Right renal pelvis (tissue), 4 donors: Measurements from ENCODE around the gene GRIK1. TPM values are rescaled to one million over a fixed set of nuclear protein-coding genes. Genes with fewer than 3 reads are reported as not detected.

Source experiments
- DNase-seq, 4 donors: peaks; one replicate each; pipeline ENCODE4 v3.0.0-alpha.2; 2013; ENCODE audit warnings: low read depth in 4 of 4, low spot score in 3 of 4, missing footprints in 1 of 4
- polyA plus RNA-seq, 4 donors: library from polyadenylated mRNA; unstranded; fragments of 120-200 nt; gene quantifications; one replicate each; pipeline ENCODE4 v1.2.1, GENCODE V29; 2013; ENCODE audit not compliant: insufficient read length in 4 of 4

The GRIK1 gene
- polyA plus RNA-seq, 4 donors = 1.2 to 2.5 (median 1.4) TPM

DNA sequence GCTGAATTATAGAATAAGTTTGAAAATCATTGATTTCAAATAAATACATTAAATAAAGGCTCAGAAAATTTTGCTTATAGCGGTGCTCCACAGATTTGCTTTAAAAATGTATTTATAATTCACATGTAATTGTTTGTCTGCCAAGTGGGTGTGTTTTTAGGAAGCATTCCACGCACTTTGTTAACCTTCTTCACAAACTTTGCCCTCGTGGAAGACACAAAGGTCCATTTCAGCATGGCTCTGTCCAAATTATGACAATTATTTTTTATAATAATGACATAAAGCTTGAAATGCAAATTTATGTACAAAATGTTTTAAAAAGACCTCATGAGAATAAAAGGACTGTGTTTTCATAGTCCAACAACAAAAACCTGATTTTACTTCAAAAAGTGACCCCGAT, 146.1 kb downstream of the GRIK1 start:
- no peak for DNase-seq

DNA sequence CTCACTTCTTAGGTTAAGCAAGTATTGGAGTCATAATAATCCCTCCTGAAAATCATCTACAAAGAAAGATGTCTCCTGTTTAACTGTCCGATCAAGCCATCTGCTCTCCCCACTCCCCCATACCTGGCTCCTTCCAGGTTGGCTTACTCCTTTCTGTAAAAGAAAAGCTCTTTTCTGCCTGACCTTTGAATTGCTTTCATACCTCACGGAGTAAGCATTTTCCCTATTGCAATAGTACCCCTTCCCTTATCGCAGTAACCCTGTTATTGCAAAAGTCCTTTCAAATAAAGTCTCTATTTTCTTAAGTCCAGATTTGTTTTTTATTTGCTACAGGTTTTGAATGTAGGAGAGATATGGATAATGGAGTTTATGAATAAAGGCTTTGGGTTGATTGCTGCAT, 150.4 kb downstream of the GRIK1 start:
- no peak for DNase-seq

DNA sequence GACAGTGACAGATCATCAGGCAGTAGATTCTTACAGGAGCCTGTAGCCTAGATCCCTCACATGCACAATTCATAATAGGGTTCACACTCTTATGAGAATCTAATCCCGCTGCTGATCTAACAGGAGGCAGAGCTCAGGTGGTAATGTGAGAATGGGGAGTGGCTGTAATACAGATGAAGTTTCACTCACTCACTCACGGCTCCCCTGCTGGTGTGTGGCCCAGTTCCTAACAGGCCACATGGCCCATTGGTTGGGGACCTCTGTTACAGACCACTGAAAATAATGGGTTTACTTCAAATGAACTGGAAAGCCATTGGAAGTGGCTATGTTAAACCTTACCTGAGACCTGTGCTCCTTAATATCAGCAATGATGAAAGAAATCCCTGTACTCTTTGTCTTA, 151.0 kb downstream of the GRIK1 start:
- no peak for DNase-seq

DNA sequence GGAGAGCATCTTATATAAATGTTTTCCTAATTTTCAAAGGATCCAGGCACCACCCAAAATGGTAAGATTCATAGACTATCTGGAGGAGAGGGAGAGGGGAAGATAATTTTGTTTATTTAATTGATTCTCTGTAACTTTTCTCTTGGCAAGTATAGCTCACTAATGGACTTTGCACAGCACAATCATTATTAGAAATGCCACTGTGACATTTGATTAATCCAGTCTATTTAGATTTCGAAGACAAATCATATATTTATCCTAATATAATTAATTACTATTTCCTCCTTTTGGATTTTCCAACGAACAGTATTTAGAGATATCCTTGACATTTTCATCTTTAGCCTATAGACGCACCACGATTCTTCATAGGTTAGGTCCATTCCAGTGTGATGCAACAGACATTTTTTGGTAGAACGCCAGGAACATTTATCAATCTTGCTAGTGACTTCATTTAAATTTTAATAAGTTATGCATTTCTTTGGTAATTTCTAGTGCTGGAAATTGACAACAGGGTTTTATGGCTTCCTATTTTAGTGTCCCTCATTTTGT, 152.4 kb downstream of the GRIK1 start:
- DNase-seq = no peak

DNA sequence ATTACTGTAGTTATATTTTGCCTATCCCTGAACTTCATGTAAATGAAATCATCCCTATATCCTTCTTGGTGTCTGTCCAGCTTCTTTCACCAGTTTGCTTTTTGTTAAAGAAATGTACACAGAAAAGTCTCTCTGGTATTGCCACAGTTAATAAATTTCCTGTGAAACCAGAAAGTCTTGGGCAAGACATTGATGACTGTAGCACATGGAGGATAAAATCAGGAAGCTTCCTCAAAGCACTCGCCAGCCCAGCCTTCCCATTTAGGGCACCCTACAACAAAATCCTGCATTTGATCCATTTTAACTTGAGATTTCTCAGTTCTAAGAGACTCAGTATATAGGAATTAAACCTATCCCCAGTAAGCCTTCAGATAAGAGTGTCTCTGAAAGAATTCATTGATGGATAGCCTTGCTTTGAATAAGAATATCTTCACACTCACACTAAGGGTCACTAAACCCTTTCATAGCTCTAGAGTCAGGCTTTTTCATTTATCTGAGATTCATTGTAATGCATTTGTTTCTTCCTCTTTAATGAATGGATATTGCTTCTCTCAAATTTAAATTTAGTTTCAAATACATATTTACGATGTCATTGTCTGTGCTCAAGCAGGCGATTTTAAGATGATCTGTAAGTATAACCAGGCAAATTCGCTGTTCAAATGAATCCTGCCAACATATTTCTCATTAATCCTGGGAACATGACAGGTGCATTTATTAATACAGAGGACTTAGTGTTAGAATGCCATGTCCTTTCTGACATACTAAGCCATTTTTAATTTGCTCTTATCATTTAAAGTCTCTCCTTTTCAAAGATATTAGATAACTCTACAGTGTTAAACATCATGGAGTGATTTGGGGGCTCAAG, 153.1 kb downstream of the GRIK1 start:
- no peak for DNase-seq

DNA sequence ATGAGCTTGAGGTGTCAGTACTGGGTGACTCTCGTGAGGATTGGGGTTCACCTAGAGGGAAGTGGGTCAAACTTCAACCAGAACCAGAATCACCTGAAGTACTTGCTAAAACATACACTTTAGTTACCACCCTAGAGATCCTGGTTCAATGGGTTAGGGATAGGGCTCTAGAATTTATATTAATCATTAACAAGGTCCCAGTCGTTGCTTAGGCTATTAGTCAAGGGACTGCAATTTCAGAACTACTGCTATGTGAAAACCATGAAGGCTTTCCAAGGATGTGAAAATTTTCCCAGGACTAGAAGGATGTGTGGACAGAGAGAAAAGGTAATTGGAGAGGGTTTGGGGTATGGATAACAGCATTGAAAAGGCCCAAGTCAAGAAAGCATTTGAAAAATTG, 162.6 kb downstream of the GRIK1 start:
- DNase-seq = no peak

DNA sequence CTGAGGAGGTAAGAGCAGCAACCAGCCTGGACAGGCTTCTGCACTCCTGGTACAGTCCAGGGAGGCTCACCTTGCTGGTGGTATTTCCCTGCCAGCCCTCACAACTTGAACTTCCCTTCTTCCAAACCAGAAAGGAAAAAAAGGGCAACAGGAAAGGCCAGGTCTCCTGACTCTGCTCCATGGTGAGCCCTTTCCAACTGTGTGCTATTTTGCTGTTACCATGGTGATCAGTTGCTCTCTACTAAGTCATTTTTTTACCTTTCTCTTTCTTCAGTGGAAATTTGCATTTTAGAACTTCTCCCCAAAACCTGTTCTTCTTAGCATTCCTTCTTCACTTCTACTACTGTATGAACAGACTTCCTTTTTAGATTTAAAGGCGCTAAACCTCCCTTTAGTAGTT, 164.3 kb downstream of the GRIK1 start:
- DNase-seq = no peak

DNA sequence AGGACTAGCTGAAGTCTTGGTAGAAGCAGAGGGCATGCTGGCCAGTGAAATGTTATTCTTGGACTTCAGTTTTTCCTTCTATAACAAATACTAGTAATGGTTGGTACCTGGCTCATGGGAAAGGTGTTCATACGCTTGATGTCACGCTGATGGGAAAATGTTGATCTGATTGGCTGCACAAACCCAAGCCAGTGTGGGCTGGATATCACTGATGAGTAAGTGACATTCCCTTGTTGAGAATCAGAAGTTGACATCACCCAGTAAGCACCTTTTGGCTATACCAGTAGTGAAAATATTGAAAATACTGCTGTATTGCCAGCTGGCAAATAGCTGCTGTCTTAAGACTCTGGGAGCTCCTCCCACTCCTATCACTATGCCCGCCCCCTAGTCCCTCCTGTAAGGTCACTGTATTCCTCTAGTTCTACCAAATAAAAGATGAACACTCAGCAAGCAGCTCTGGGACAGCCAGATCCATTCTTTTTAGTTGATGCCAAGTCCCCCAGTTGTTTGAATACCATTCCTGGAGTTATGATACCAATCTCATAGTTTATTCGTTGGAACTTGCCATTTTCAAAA, 168.2 kb downstream of the GRIK1 start:
- DNase-seq = no peak

DNA sequence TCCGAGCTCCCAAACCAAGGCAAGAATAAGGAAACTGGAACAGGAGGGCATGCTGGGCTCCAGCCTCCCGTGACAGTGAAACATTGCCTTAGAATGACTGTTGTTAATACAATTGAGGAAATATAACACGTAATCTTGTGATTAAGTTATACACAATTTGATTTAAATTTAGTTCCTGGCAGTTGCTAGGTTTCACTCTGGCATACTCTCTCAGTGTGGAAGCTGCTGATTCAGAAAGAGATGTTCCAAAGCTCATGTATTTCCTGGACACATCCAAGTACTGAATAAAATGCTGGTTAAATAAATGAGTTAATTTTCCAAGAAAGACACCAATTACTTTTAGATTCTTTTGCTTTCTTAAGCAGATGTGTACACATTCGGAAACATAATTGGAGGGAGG, 176.1 kb downstream of the GRIK1 start:
- DNase-seq = no peak

DNA sequence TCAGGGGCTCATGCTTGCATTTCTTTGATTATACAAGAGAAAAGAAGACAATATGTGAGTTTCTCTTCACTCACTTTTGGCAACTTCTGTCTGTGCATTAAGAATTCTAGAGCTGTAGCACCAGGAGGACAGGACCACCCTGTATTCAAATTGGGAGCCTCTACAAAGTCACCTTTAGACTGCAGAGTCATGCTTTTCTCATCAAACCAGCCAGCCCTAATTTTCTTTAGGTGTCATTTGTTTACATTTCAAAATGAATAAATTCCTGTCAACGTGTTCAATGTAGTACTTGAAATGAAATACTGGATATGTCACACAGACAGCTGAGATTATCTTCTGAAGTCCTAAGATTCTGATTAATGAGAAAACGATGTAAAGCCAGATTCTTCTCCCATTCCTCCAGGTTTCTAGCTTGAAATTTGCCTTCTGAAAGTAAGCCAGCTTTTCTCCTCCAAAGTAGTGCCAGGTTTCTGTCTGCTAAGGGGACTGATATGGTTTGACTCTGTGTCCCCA, 177.2 kb downstream of the GRIK1 start:
- DNase-seq = no peak

DNA sequence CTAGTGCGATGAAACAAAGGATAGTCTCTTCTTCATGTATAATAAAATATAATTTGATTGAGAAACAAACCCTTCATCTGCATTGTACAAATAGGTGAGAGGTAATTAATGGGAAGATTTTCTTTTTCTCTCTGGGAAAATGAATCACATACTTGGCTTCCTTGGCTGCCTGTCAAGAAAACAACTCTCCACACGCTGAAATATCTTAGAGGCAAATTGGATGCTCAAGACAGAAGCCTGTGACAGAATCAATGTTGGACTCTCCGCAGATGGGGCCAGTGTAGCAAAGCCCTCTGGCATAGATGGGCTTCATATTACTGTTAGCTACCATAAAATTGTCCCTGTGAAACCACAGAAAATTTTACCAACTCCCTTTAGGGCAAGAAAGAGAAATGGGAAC, 186.6 kb downstream of the GRIK1 start:
- no peak for DNase-seq

DNA sequence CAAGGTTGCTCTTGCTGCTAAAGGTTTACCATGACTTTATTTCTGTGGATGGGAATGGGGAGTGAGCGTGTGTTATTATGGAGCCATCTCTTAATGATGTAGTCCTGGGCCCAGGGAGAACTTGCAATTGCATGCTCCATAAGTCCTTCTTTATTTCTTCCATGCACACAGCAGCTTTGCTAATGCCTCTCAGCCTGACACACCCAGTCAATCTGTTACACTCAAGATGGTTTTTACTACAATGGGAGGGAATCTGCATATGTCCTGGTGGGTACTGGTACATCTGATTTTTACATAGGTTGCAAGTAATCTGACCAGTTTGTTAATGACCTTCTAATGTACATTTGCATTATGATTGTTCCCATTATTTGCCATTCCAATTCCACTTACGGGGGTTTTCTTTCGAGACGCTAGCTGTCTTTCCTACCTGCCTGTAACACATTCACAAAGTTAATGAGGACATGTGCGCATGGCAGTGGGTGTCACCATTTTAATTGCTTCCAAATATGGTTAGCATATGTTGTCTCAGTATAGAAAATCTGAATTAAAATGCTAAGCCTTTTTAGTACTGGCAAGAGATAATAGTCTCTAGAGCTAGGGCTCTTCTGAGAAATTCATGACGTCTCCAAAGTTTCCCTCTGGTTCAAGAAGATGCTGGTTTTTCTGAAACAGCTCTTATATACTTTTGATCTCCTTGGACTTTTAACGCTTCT, 188.2 kb downstream of the GRIK1 start:
- DNase-seq = no peak

DNA sequence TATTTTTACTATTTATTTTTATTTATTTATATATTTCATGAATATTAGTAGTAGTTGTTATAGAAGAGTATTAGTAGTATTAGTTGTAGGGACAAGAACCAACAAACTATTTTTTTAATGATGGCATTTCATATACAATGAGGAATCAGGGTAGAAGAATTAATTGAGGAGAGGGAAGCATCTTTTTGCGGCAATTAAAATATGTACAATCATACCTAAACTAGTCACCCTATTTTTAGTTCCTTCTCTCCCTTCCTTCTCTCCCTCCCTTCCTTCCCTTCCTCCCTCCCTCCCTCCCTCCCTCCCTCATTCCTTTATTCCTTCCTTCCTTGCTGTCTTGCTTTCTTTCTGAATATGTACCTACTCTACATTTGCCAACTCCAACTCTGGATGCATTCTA, 189.8 kb downstream of the GRIK1 start:
- no peak for DNase-seq

DNA sequence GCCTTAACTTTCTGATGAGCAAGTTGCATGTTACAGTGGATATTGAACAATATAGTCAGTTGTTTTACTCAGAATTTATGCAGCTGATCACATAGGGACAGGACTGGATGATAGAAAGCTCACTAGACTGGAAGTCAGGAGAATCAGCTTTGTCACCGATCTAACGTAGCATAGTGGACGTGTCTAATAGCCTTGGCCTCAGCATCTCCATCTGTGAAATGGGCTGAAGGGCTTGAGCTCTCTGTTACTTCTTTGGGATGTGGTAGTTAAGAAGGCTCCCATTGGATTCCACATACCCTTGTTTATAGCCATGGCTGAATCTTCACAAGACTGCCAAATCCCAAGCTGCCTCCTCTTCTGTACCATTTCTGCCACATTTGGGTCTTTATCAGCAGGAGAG, 190.6 kb downstream of the GRIK1 start:
- DNase-seq = no peak

DNA sequence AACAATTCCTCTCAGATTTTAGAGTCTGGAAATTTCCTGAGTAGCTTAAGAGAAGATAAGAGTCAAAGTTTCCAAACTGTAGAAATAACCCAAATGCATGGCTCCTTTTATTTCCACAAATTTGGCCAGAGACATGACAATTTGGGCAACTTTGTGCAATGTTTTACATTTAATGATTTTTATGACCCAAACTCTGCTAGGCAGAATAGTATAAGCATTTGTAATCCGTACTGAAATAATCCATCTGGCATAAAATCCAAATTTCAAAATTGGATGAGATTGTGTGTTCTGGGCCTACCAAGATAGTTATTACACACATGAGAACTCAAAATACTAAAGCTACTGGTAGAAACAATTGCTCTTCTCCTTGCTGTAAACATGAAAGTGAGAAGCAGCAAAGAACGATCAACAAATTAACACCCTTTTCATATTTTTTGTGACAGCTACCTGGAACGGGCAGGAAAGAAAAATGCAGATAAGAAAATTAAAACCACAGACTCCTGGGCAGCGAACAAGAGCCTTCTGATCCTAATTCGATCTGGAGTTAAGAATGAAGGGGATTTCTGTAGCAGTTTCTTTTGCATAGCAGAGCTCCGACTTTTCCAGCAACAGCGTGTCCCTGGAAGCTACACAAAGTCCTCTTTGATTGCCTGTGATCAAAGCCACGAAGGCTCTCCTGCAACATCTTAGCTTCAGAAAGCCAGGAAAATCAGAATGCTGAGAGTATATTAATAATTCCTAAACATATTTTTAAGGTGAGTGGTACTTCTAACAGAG, 191.2 kb downstream of the GRIK1 start:
- DNase-seq = no peak

DNA sequence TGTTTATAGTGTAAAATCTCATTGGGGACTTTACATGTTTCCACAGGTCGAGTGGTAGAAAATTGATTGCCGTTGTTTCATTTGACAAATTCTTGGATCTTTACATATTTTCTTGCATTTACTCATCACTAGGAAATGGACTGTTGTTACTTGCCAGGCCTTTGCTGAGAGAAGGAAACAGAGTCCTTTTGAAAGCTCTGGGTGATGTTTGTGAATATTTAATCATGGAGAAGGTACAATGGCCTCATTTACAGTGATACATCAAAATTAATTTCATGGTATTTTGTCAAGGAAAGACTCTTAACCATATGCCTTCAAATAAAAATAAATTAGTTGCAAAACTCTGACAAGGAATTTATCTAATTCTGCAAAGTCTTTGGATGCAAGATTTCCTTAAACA, 198.0 kb downstream of the GRIK1 start:
- DNase-seq = no peak

DNA sequence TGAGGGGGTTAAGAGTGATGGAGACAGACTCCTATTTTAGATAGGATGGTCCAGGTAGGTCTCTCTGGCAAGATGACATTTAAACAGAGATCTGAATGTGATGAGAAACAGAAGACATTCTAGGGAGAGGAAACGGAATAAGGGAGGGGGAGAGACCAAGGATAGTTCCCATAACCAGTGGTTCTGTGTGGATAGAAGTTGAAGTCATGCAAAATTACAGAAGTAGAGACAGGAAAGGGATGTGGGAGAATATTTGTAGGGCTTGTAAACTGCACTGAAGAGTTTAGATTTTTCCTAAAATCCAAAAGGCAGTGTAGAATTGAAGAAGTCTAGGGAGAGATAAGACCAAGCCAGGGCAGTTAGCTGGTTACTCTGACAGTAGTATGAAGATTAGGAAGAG, 200.6 kb downstream of the GRIK1 start:
- DNase-seq = no peak

DNA sequence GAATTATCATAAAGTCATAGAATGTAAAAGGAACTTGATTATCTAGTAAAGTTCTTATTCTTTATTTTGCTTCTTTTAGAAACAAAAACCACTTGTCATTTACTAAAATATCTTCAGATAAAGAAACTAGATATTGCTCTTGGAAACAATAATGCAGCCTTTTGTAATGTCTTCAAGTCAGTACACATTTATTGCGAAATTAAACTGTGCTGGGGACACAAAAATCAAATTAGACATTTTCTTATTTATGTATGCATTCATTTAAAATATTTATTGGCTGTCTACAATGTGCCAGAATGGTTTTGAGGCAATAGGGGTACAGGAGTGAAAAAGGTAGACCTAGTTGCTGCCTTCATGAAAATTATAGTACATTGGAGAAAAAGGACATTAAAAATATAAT, 201.1 kb downstream of the GRIK1 start:
- no peak for DNase-seq

DNA sequence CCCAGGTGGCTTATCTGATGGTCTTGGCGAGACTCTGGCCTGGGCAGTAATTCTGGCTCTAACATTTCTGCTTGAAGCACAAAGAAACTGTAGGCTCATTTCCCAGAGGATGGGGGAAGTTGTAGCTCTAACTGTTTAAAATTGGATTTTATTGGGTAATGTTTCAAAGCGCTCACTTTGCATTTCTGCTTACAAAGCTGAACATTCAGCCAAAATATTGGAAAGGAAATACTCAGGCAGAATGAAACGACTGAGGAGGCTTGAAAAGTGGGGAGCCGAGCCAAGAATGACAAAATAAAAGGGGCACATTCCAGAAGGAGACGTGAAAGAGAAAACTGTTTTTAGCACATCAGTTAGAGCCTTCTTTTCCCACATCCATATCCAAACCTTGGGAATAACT, 202.6 kb downstream of the GRIK1 start:
- no peak for DNase-seq

DNA sequence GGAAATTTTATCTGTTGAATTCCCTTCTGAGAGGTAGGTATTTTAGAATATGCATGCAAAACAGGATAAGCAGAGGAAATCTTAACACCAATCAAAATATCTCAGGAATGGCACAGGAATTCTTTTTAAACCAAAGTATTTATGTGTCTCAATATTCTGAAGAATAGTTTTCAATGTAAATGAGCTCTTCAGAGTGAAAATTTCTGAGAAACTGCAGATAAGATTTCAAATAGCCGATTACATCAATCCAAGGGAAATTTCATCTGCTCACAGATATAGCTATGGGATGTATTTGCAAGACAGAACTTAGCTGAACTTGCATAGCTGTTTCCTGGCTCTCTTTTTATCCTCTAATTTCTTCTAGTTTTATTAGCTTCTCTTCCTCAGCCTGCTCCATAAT, 209.5 kb downstream of the GRIK1 start:
- no peak for DNase-seq

DNA sequence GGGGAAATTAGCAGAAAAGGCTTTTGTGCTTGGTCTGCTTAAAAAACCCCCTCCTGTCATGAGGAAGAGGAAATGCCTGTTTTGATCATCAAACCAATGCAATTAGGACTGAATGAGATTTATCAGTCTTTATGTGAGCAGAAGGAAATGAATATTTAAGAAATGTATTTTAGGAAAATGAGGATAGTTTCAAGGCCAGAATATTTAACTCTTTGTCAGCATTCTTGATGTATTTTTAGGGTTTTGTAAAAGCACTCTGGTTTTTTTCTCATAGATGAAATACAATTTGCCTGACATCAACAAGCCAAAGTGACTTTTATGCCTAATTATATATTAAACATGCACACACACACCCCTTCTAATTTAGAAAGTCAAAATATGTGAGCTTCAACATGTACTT, 213.8 kb downstream of the GRIK1 start:
- DNase-seq = no peak
